B cell (primary cell): Measurements from ENCODE around the gene CHPF2. TPM values are rescaled to one million over a fixed set of nuclear protein-coding genes. Genes with fewer than 3 reads are reported as not detected.

ENCODE experiments used
- ATAC-seq: fragments of 200-7000 bp; cut with Tn5 transposase; one replicate; pipeline ENCODE4 v1.10.0; 2021; ENCODE audit warnings: low read depth, mild to moderate bottlenecking, moderate number of reproducible peaks, moderate library complexity
- CTCF ChIA-PET: fragments of 350-600 bp; sonication (Branson Sonifier 250); formaldehyde crosslinking; loops from one replicate; lab custom pipeline; 2021; ENCODE audit warnings: antibody characterized with exemption, inconsistent platforms; lab: Charles Lee
- POLR2A ChIA-PET: fragments of 350-600 bp; sonication (Branson Sonifier 250); formaldehyde crosslinking; loops from one replicate; lab custom pipeline; 2021; ENCODE audit warnings: antibody characterized with exemption; lab: Charles Lee
- DNase-seq: peaks from one replicate; pipeline ENCODE4 v3.0.0; 2013
- H2AFZ ChIP-seq: 2 replicates; pipeline ENCODE4 v1.6.1; 2012; ENCODE audit warnings: mild to moderate bottlenecking, low read depth, low read length; ENCODE audit not compliant: insufficient read depth, poor library complexity, severe bottlenecking
- H3K27ac ChIP-seq, 2 donors: 1 replicate in 1 of 2; 2 replicates in 1 of 2; pipeline ENCODE4 v1.5.1; 2012 to 2013; ENCODE audit warnings: low read length in 2 of 2, mild to moderate bottlenecking in 2 of 2, moderate library complexity in 1 of 2
- H3K27me3 ChIP-seq, 4 experiments: fragments of 200-600 bp in 1 of 4; sonication (generic) in 1 of 4; replicated peaks in 1 of 4; 1 replicate in 2 of 4; 2 replicates in 2 of 4; pipeline versions ENCODE4 v1.6.1 to v1.7.0; 2013 to 2016; ENCODE audit warnings: low read length in 3 of 4, mild to moderate bottlenecking in 2 of 4, mixed read lengths in 1 of 4, moderate library complexity in 1 of 4; ENCODE audit not compliant: insufficient read depth in 4 of 4, control insufficient read depth in 3 of 4; ENCODE audit errors: control extremely low read depth in 1 of 4
- H3K36me3 ChIP-seq, 2 experiments: replicated peaks in 1 of 2; 1 replicate in 1 of 2; 2 replicates in 1 of 2; pipeline versions ENCODE4 v1.6.1 to v1.7.1; 2013; ENCODE audit warnings: low read length in 1 of 2; ENCODE audit not compliant: insufficient read depth in 2 of 2, control insufficient read depth in 1 of 2; ENCODE audit errors: control extremely low read depth in 1 of 2, extremely low read depth in 1 of 2
- H3K4me1 ChIP-seq, 2 donors: fragments of 200-600 bp in 1 of 2; sonication (generic) in 1 of 2; 1 replicate in 1 of 2; 2 replicates in 1 of 2; pipeline versions ENCODE4 v1.5.1 to v1.6.1; 2013 to 2017; ENCODE audit warnings: low read length in 2 of 2; ENCODE audit not compliant: control insufficient read depth in 2 of 2, insufficient read depth in 2 of 2
- H3K4me2 ChIP-seq: replicated peaks from 2 replicates; pipeline ENCODE3; 2012; ENCODE audit warnings: mild to moderate bottlenecking, low read depth, low read length; ENCODE audit not compliant: poor library complexity, severe bottlenecking
- H3K4me3 ChIP-seq, 5 experiments: fragments of 200-600 bp in 1 of 5; sonication (generic) in 1 of 5; 1 replicate in 3 of 5; 2 replicates in 2 of 5; pipeline versions ENCODE4 v1.5.1 to v1.7.0; 2011 to 2016; ENCODE audit warnings: low read length in 4 of 5, mild to moderate bottlenecking in 4 of 5, low read depth in 2 of 5, control low read depth in 1 of 5, moderate library complexity in 1 of 5; ENCODE audit not compliant: insufficient read depth in 1 of 5; ENCODE audit errors: control extremely low read depth in 1 of 5, extremely low read depth in 1 of 5
- H3K79me2 ChIP-seq: fragments of 200-600 bp; sonication (generic); one replicate; pipeline ENCODE4 v1.6.0; 2016; ENCODE audit warnings: low read length; ENCODE audit not compliant: control insufficient read depth, insufficient read depth
- H3K9ac ChIP-seq: fragments of 200-600 bp; sonication (generic); 2 replicates; pipeline ENCODE4 v1.6.1; 2017; ENCODE audit warnings: mild to moderate bottlenecking, low read length, moderate library complexity
- H3K9me3 ChIP-seq, 3 donors: one replicate each; pipeline versions ENCODE4 v1.6.1 to v1.7.1; 2013; ENCODE audit warnings: low read length in 2 of 3; ENCODE audit not compliant: control insufficient read depth in 2 of 3, insufficient read depth in 1 of 3; ENCODE audit errors: control extremely low read depth in 1 of 3
- H4K20me1 ChIP-seq: 2 replicates; pipeline ENCODE4 v1.6.0; 2012; ENCODE audit warnings: mild to moderate bottlenecking, low read length; ENCODE audit not compliant: insufficient read depth, control insufficient read depth, poor library complexity, severe bottlenecking
- H3K27ac Mint-ChIP-seq: one replicate; pipeline ENCODE4 v1.8.0; 2021; ENCODE audit warnings: mixed read lengths
- H3K27me3 Mint-ChIP-seq: one replicate; pipeline ENCODE4 v1.8.0; 2021; ENCODE audit warnings: mixed read lengths
- H3K4me1 Mint-ChIP-seq: one replicate; pipeline ENCODE4 v1.8.0; 2021; ENCODE audit warnings: mixed read lengths
- H3K4me3 Mint-ChIP-seq: one replicate; pipeline ENCODE4 v1.8.0; 2021; ENCODE audit warnings: mixed read lengths
- H3K9me3 Mint-ChIP-seq: one replicate; pipeline ENCODE4 v1.8.0; 2022; ENCODE audit warnings: mixed read lengths; ENCODE audit not compliant: insufficient read depth
- CTCF ChIP-seq: fragments of 200-600 bp; IDR thresholded peaks from one replicate; pipeline ENCODE4 v1.8.0; 2022; ENCODE audit warnings: antibody characterized with exemption, mild to moderate bottlenecking
- EZH2 ChIP-seq: IDR thresholded peaks from 2 replicates; pipeline ENCODE4 v1.6.1; 2012; ENCODE audit warnings: borderline replicate concordance, low read depth, mild to moderate bottlenecking, moderate library complexity, low read length; ENCODE audit not compliant: insufficient read depth, poor library complexity, severe bottlenecking
- WGBS: methylation state at CpG from one replicate; pipeline ENCODE4 v1.1.5; 2013; ENCODE audit warnings: missing lambda C conversion rate; ENCODE audit not compliant: insufficient coverage; 5-methylcytosine and 5-hydroxymethylcytosine counted together
- intact Hi-C: fragments of 100-400 bp; cut with micrococcal nuclease; formaldehyde crosslinking; loops from one replicate; pipeline ENCODE4 v1.10.0; 2022
- polyA plus RNA-seq: library from polyadenylated mRNA; depleted of rRNA; stranded (reverse); fragments of >200 nt; gene quantifications from 2 replicates; pipeline ENCODE4 v1.2.3, GENCODE V29; 2012
- total RNA-seq, 2 donors: library from RNA; stranded (reverse); fragments of 120-200 nt in 1 of 2; gene quantifications; 1 replicate in 1 of 2; 2 replicates in 1 of 2; pipeline versions ENCODE4 v1.2.3 to v1.2.4, GENCODE V29; 2013 to 2022

Gene CHPF2
- total and polyA plus RNA-seq, 2 donors (not counting 1 experiment from before 2014, with no cell fraction given): 39.4 to 39.9 TPM

DNA sequence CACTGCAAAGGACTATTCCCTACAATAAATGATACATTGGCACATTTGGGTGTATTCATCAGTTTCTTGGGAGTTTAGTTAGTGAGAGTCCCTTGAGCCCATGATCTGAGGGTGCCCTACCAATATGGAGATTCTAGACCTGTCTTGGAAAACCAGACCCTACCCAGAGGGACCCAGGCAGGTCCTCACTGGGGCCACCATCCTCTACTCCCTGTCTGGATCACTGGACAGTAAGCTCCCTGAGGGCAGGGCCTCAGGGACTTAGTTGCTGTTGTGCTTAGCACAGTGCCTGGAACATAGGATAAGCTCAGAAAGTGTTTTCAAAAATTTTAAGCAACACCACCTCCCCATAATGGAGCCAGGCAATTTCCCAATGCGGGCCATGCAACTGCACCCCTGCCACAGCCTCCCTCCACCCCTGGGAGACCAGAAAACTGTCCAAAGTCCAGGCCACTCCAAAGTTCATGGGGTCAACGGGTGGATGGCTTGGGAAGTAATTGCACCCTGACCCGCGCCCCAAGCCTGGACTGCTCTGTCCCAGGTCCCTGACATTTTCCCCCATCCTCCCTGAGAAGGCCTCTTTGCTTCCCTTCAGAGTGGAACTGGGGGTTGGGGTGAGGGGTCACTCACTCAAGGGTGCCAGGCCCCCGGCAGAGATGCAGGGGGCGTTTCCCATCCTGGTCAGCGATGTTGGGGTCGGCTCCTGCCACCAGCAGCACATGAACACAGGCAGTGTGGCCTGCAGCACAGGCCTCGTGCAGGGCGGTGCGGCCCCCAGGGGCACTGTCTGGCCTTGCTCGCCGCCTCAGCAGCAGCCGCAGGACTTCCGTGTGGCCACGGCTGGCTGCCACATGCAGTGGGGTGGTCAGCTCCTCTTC is 46.3 kb upstream of the CHPF2 start:
- DNase-seq (no peak), ATAC-seq (no peak)
- Mint-ChIP-seq H3K27me3 (peaks cover 28% of the 10 kb centered on the region), H3K4me1 (peaks cover 4% of the 10 kb centered on the region), H3K4me3 (no peak overlapping the region), H3K27ac (no peak overlapping the region), H3K9me3 (no peaks in the 10 kb centered on the region)
- no peaks in the 10 kb centered on the region for H3K79me2 ChIP-seq
- TF ChIP-seq EZH2: no peak
- TF ChIP-seq CTCF: no peak
- CTCF ChIA-PET: no interaction called here
- intact Hi-C loops: no loop called here
- 93% methylated on average over 15 of the region's 16 CpGs for WGBS
- no peaks in the 10 kb centered on the region for H3K9me3 ChIP-seq
- no peak overlapping the region for H3K9ac ChIP-seq
- H3K36me3 ChIP-seq: no peaks in the 10 kb centered on the region
- no peak overlapping the region for H3K27ac ChIP-seq
- no peak overlapping the region for H3K4me2 ChIP-seq
- POLR2A ChIA-PET: no interaction called here
- H3K4me3 ChIP-seq: no peak overlapping the region
- H4K20me1 ChIP-seq: no peaks in the 10 kb centered on the region
- no peaks in the 10 kb centered on the region for H3K4me1 ChIP-seq
- H2AFZ ChIP-seq: no peak overlapping the region
- peaks cover 0 to 7% (median 0%) of the 10 kb centered on the region in 4 experiments for H3K27me3 ChIP-seq

GRCh38 chr7:151186640-151187408 is 45.5 kb upstream of the CHPF2 start, which contains the start of gene ASB10:
Gene ASB10, minus strand, starts transcription at chr7:151187250. Its CDS starts 120 bp downstream, at chr7:151187130.
- POLR2A ChIA-PET: no interaction called here
- Histone ChIP-seq H4K20me1 (no peaks in the 10 kb centered on the region), H3K27ac (no peak within 1 kb of the TSS), H3K79me2 (no peaks in the 10 kb centered on the region), H3K9ac (no peak within 1 kb of the TSS), H3K9me3 (no peaks in the 10 kb centered on the region), H3K4me2 (no peak within 1 kb of the TSS), H3K4me1 (no peaks in the 10 kb centered on the region), H3K27me3 (peaks cover 0 to 8% (median 0%) of the 10 kb centered on the region in 4 experiments), H2AFZ (no peak within 1 kb of the TSS), H3K4me3 (no peak within 1 kb of the TSS), H3K36me3 (no peaks in the 10 kb centered on the region)
- CTCF ChIA-PET: no interaction called here
- H3K9me3 Mint-ChIP-seq: no peaks in the 10 kb centered on the region
- no peak within 1 kb of the TSS for H3K4me3 Mint-ChIP-seq
- DNase-seq: no peak
- intact Hi-C loops: no loop called here
- H3K27ac Mint-ChIP-seq: no peak within 1 kb of the TSS
- H3K4me1 Mint-ChIP-seq: peaks cover 4% of the 10 kb centered on the region
- peaks cover 28% of the 10 kb centered on the region for H3K27me3 Mint-ChIP-seq
- TF ChIP-seq CTCF: no peak
- TF ChIP-seq EZH2: no peak
- ATAC-seq: no peak
- 94% methylated on average over 20 of the region's 22 CpGs for WGBS
